ENCODE measurements around the gene GRID1.

GRCh38 chr10:86329896-86330680 lies 36.5 kb downstream of the GRID1 start:
- TF ChIP-seq CTCF (IDR thresholded peaks at IDR 0.05; ENCODE audit: low read length) (no peak), EZH2 (IDR thresholded peaks at IDR 0.05; ENCODE audit: borderline replicate concordance, low read length) (no peak)
